ENCODE data around the gene LINS1.

DNA sequence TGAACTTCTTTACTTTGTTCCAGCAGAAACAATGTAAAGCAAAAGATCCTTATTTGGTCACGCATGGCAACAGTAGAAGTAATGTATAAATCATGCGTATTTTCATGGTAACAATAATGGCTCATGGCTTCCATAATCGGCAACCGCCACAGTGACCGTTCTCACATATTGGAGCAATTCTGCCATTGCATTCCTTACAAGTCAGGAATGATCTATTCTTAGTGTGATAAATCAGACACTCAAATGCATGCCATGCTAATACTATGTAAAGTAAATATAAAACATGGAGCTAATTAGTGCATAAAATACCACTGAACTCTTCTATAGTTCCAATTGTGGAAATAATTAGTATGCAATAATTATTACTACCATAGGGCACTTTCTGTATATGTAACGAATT is 59.7 kb downstream of the LINS1 start:
- no peak for TF ChIP-seq FOXM1 (IDR thresholded peaks at IDR 0.05; ENCODE audit: borderline replicate concordance)
- no peak for TF ChIP-seq ARNT (IDR thresholded peaks at IDR 0.05)
- TF ChIP-seq TARDBP (IDR thresholded peaks at IDR 0.05): no peak
- no peak for TF ChIP-seq ZNF384 (IDR thresholded peaks at IDR 0.05)
- no peak for TF ChIP-seq NFRKB (IDR thresholded peaks at IDR 0.05)
- no peak for TF ChIP-seq SUZ12 (IDR thresholded peaks at IDR 0.05)
- no peak for TF ChIP-seq HDGF (IDR thresholded peaks at IDR 0.05; ENCODE audit: borderline replicate concordance)
- no peak for TF ChIP-seq SP1 (IDR thresholded peaks at IDR 0.05)
- no peak for TF ChIP-seq FOXK2 (IDR thresholded peaks at IDR 0.05)
